Peyer's patch (tissue), 4 donors: ENCODE measurements around the gene NUP188.

Experiments used
- POLR2A ChIP-seq, 2 donors: fragments of 450-650 bp; IDR thresholded peaks; one replicate each; pipeline ENCODE4 v1.5.1; 2017; ENCODE audit warnings: antibody characterized with exemption in 2 of 2, mild to moderate bottlenecking in 2 of 2, moderate library complexity in 2 of 2
- TF ChIP-seq, protein P1 (sequence below), 6 experiments: fragments of 450-650 bp in 4 of 6; fragments of 200-600 bp in 2 of 6; sonication (generic) in 1 of 6; IDR thresholded peaks; one replicate each; pipeline ENCODE4 v1.5.1; 2017 to 2019; ENCODE audit warnings: antibody characterized with exemption in 6 of 6, mild to moderate bottlenecking in 3 of 6, moderate library complexity in 1 of 6

DNA sequence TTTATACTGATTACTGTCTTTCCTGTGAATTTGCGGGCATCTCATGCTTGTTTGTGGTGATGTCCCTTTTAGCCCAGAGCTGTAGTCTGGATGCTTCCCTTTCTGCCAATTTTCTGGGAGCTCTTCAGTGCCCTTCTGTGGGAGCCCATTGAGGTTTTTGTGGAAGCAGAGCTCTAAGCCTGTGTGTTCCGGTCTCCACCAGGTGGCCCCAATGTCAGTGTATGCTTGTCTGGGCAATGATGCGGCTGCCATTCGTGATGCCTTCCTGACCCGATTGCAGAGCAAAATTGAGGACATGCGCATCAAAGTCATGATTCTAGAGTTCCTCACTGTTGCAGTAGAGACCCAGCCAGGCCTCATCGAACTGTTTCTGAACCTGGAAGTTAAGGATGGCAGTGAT lies 45.5 kb downstream of the NUP188 start:
- TF ChIP-seq, protein P1, sequence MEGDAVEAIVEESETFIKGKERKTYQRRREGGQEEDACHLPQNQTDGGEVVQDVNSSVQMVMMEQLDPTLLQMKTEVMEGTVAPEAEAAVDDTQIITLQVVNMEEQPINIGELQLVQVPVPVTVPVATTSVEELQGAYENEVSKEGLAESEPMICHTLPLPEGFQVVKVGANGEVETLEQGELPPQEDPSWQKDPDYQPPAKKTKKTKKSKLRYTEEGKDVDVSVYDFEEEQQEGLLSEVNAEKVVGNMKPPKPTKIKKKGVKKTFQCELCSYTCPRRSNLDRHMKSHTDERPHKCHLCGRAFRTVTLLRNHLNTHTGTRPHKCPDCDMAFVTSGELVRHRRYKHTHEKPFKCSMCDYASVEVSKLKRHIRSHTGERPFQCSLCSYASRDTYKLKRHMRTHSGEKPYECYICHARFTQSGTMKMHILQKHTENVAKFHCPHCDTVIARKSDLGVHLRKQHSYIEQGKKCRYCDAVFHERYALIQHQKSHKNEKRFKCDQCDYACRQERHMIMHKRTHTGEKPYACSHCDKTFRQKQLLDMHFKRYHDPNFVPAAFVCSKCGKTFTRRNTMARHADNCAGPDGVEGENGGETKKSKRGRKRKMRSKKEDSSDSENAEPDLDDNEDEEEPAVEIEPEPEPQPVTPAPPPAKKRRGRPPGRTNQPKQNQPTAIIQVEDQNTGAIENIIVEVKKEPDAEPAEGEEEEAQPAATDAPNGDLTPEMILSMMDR (IDR thresholded peaks at IDR 0.05), result peak in 3 of 6 experiments; percentile 7 to 26 (median 12)
- no peak for TF ChIP-seq POLR2A (IDR thresholded peaks at IDR 0.05)
